Amniotic epithelial cell (primary cell): ENCODE results near the gene ZNF365.
"Not testable (repeated sequence)": the region's sequence is repeated elsewhere in the genome, so short reads cannot be mapped to it uniquely, and the experiment has no call there.

Experiments used
- DNase-seq: peaks from one replicate; pipeline ENCODE4 v3.0.0-alpha.2; 2010; ENCODE audit warnings: low read depth

ZNF365 gene, protein sequence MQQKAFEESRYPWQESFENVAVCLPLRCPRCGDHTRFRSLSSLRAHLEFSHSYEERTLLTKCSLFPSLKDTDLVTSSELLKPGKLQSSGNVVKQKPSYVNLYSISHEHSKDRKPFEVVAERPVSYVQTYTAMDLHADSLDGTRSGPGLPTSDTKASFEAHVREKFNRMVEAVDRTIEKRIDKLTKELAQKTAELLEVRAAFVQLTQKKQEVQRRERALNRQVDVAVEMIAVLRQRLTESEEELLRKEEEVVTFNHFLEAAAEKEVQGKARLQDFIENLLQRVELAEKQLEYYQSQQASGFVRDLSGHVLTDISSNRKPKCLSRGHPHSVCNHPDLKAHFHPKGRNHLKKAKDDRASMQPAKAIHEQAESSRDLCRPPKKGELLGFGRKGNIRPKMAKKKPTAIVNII

DNA sequence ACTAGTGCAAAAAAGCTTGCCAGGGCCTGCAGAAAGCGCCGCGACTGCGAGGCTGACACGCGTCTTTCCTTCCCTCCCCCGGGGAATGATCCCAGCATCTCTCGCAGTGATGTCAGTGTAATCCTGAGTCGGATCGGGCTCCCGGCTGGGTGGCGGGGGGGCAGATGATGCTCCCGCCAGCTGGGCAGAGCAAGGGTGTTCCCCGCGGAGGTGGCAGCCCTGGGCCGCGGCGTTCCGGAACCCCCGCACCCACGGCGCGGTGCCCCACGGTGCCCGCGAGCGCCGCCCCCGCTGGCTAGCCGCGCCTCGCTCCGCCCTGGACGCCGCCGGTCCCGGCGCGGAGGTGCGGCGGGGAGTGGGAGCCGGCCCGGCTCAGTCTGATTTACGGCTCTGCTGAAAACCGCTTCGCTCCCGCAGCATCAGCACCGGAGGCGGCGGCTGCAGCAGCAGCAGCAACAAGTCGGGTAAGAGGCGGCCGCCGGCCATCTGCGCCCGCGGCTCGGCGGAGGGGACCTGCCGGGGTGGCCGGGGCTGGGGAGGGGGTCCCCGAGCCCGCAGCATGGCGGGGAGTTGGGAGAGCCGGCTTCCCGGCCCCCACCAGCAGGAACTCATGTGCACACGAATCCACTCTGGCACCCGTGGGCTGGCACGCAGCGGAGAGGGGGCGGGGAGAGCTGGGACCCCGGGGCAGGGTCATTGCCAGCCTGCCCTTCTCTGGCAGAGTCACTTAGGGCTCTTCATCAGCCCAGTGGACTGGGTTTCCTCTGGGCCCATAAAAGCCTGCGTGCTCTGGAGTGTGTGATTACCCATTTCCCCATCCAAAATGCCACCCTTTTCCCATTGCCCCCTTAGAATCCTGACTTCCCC, at the start of gene ZNF365:
TSS of gene ZNF365 (plus strand) at position 375 of the 867 bp plus-strand sequence. CDS start 1,825 bp downstream, outside the sequence.
- DNase-seq = peak; percentile 34

DNA sequence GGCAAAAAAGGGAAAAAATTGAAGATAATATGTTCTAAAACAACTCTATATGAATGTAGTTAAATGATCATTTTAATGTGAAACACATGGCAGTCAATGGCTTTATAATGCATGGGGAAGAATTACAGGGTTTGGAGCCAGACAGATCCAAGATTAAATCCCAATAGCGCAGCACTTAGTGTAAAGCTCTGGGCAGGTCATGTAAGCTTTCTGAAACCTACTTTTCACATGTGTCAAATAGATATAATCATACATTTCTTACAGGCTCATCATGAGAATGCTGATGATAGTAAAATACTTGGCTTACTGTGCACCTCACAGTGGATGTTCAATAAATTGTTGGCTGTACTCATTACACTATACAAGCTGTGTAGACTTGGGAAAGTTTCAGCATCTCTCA, 48.0 kb upstream of the ZNF365 start:
- no peak for DNase-seq

DNA sequence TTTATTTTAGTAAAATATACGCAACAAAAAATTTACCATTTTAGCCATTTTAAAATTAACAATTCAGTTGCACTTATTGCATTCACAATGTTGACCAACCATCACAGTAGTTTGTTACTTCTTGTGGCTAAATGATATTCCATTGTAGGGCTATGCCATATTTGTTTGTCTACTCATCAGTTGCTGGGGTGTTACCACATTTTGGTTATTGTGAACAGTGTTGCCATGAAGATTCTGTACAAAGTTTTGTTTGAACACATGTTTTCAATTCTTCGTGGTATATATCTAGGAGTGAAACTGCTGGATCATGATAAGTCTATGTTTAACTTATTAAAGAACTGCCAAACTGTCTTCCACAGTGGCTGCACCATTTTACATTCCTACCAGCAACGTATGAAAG, 46.3 kb upstream of the ZNF365 start:
- no peak for DNase-seq

DNA sequence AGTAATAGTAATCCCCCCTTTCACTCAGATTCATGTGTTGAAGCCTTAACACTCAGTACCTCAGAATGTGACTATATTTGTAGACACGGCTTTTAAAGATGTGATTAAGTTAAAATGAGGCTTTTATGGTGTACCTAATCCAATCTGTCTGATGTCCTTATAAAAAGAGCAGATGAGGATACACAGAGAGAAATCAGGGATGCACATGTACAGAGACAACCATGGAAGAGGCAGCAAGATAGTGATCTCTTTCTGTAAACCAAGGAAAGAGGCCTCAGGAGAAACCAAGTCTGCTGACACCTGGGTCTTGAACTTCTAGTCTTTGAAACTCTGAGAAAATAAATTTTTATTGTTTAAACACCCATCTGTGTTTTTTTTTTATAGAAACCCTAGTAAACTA, 44.0 kb upstream of the ZNF365 start:
- DNase-seq = no peak

DNA sequence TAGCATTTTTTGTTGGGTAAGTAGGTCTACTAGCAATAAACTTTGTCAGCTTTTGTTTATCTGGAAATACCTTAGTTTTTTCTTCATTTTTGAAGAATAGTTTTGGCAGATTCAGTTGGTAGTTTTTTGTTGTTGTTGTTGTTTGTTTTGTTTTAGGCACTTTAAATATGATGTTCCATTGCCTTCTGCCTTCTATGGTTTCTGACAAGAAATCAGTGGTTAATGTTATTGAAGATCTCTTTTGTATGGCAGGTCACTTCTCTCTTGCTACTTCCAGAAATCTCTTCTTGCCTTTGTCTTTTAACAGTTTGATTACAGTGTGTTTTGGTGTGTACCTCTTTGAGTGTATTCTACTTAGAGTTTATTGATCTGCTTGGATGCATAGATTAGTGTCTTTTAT, 41.8 kb upstream of the ZNF365 start:
- no peak for DNase-seq

DNA sequence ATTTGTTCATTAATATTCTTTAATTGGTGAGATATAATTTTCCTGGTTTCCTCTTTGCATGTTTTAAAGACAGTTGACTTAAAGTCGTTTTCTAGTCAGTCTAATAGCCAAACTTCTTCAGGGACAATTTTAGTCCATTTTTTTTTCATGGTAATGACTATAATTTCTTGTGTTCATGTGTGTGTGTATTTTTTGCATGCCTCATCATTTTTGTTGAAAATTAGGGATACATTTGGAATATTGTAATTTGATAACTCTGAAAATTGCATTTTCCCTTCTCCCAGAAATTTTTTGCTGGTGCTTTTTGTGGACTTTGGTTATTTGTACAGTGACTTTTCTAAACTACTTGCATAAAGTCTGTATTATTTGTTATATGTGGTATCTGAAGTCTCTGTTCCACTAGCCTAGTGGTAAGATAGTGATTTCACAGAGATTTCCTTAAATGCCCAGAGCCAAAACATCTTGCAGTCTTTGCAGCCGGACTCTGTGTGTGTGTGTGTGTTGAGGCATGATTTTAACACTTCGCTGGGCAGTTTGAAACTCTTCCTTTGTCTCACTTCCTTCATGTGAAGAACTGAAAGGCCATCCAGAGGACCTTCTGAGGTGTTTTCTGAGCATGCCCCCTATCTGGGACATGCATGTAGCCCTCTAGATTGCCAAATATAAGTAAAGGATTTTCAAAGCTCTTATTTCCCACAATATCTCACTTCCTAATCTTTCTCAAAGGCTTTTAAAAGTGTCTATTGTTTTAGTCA, 40.9 kb upstream of the ZNF365 start:
- DNase-seq = no peak

DNA sequence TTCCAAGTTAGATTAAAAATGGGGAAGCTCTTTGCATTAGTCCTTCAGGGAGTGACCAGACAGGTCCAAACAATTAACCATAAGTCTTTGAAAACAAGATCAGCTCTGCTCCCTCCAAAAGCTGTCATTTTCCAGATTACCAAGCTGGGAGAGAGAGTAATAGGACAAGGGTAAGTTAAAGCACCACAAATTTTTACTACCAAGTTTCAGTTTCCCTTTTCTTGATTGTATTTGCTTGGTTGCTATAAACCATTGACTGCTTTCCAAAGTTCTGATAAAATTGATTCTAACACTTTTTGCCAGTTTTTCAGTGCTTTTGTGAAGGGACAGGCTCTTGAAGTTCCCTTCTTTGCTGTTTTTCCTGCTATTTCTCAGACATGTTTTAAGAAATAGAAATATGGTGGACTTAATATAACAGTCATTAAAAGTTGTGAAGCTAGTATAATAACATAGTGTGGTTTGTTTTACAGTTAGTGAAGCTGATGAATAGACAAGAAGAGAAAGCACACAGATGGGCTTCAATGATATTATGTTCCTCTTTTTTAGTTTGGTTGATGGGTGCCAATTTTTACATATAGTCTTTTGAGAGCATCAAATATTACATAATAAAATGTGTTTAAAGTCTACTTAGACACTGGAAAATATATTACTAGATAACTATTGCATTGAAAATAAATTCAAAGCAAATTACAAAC, 40.0 kb upstream of the ZNF365 start:
- no peak for DNase-seq

DNA sequence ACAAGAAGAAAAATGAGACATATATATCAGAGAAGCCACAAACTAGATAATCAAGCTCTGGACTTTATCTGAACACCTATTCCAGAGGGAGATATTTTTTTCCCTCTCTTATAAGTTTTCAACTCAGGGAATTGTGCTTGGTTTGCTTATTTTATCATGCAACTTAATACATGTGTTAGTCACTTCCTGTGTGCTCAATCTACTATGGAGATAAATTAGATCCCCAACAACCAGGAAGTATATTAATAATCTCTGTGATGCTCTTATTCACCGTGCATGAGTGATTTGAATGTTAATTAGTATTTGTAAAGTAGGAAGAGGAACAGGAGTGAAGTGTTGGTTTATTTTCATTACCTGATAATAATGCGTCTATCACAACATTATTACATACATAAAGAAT, 38.8 kb upstream of the ZNF365 start:
- DNase-seq = peak; percentile 5

DNA sequence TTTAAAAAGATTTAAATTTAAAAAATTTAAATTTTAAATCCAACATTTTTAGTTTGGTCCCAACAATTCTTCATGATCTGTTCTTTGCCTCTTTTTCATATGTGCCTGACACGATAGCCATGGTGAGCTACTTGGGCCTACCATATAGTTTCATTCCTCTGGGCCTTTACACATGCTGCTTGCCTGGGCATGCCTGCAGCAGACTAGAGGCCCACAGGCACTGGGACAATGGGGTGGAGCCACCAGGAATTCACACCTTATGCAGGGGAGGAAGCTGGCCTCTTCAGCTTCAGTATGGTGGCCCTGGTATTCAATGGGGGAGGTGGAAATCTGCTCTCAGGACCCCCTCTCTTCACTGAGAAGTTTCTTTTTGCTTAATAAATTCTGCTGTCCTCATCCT, 37.8 kb upstream of the ZNF365 start:
- DNase-seq = no peak

DNA sequence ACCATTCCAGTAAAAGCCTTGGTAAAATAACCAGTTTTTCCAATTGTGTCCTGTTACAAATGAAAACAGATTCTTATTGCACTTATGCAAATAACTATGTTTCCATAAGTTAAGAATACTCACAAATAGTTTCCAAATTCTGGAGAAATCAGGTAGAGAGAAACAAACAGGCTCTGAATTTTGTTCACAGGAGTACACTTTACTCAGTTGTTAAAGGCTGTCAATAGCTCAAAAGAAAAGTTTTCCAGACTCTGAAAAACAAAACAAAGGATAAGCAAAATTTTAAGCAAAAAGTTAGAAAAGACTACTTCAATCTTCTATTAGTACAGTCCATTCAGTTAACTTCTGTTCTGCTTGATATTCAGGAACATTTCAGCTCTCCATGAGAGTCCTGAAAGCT, 32.8 kb upstream of the ZNF365 start:
- DNase-seq = peak; percentile 3

DNA sequence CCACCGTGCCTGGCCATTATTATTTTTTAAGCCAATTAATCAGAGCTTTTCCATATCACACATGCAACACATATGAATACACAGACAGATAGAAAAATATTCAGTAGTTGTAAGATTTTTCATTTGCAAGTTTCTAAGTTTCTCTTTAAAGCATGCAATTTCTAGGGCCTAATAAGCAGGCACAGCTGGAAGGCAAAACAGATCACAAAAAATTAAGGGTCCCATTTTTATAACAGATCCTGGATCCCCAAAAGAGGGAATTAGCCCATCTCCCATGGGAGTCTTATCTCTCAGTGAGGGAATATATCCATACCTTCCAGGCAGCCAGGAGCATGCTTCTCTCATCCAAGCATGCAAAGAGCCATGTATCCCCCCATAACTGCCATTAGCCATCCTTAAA, 31.2 kb upstream of the ZNF365 start:
- DNase-seq = no peak

DNA sequence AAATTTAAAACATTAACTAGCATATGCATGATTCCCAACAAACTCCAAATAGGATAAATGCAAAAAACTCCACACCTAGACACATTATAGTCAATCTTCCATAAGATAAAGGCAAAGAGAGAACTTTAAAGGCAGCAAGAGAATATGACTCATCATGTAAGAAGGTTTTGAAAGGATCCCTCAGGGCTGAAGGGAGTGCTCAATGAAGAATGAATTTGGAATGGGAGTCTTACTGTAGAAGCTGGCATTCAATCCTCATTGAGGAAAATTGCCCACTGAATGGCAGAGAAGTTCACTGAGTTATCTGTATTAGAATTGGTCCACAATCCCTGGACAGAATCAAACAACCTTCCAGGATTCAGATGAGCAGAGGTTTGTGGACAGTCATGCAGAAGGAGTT, 26.1 kb upstream of the ZNF365 start:
- DNase-seq = no peak

DNA sequence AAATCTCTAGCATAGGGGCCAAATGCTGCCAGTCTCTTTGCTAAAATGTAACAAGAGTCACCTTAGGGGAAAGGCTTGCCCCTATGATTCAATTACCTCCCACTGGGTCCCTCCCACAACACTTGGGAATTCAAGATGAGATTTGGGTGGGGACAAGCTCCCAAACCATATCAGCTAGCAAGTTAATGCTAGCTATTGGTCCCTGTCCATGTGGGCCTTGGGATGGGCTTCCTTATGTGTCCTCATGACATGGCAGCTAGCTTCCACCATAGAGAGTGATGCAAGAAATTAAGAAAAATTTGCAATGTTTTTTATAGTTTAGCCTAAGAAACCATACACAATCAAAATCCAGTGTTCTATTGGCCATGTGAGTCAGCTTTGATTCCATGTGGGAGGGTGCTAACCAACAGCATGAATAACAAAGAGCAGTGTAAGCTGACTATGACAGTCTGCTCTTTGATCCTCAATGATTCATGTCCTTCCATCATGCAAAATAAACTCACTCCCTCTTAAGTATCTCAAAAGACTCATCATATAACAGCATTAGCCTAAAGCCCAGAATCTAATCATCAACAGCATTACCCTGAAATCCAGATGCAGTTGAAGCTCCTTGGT, 21.7 kb upstream of the ZNF365 start:
- DNase-seq = peak; percentile 57

DNA sequence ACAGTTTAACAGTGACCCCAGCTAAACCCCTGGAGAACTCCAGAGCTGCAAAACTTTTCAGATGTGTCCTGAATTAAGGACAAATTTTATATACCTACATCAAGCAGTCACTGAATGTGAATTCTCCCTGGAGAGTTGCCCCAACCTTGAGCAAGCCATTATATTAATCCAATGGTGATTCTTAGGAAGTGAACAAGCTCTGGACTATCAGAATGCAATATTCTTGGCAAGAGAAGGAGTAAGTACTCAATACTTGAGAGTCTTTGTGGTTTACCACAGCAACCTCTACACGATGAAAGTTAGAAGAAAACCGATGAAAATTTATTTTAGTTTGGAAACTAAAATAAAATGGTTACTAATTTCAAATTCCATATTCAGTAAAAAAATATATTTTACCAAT, 19.3 kb upstream of the ZNF365 start:
- peak; percentile 30 for DNase-seq

DNA sequence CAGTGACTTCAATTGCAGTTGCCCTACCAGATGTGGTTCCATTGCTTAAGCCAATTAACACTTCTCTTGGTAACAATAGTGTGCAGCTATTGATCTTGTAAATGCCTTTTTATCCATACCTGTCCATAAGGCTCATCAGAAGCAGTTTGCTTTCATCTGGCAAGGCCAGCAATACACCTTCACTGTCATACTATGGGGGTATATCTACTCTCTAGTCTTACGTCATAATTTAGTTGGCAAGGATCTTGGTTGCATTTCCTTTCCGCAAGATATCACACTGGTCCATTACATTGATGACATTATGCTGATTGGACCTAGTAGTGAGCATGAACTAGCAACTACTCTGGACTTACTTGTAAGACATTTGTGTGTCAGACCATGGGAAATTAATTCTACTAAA, 17.7 kb upstream of the ZNF365 start:
- no peak for DNase-seq

DNA sequence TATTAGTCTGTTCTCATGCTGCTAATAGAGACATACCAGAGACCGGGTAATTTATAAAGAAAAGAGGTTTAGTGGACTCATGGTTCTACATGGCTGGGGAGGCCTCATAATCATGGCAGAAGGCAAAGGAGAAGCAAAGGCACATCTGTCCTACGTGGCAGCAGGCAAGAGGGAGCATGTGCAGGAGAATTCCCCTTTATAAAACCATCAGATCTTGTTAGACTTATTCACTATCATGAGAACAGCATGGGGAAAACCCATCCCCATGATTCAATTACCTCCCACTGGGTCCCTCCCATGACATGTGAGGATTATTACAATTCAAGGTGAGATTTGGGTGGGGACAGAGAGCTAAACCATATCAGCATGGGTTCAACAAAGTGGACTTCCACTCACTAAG, 16.0 kb upstream of the ZNF365 start:
- DNase-seq = not testable (repeated sequence)

DNA sequence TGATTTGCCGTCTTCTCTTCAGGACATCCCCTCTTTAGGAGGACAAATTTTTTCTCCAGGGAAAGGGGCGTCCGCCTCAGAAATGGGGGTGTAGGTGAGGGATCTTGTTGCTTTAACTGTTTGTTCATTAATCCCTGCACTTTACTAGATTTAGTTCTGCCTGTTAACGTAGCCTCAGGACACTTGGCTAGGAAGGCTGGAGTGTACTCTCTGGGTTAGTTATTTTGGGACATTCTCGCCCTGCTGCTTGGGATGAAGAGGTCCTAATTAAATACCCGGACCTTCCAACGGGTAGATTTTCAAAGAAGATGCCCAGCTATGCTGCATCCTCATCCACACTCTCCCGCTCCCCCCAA, 552 bp upstream of the ZNF365 start:
- DNase-seq = no peak

DNA sequence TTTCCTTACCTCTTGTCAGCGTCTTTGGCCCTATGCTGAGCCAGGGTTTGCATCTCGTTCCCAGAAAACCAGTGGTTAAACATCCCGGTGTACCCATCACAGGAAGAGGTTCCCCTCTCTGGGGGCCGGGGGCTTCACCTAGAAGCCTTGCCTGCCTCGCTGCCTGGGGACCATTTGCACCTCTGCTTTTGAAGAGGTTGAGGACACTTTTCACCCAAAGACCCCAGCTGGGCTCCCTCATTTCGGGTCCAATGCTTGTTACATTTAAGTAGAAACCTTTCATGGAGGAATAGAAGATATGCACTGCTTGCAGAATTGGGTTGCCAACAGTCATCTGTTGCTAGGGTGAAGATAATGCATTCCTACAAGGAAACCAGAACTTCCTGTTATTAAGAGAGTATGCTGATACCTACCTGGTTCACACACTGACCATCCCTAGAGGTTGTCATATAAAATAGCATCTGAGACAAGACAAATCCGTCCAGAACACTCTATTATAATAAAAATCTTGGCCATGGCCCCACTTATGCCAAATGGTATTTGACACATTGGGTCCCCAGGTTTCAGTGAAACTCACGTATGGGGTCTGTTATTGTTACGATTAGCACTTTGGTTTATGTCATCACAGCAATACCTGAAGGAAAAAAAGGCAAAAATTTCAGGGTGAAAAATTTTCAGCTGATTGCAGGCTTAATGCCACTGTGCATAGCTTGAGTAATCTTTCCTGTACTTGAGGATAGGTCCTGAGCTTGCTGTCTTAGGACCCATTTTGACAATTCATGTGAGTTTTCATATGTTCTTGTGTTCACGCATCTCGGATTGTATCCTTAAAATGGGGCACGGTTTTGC, 917 bp downstream of the ZNF365 start:
- peak; percentile 32 for DNase-seq

DNA sequence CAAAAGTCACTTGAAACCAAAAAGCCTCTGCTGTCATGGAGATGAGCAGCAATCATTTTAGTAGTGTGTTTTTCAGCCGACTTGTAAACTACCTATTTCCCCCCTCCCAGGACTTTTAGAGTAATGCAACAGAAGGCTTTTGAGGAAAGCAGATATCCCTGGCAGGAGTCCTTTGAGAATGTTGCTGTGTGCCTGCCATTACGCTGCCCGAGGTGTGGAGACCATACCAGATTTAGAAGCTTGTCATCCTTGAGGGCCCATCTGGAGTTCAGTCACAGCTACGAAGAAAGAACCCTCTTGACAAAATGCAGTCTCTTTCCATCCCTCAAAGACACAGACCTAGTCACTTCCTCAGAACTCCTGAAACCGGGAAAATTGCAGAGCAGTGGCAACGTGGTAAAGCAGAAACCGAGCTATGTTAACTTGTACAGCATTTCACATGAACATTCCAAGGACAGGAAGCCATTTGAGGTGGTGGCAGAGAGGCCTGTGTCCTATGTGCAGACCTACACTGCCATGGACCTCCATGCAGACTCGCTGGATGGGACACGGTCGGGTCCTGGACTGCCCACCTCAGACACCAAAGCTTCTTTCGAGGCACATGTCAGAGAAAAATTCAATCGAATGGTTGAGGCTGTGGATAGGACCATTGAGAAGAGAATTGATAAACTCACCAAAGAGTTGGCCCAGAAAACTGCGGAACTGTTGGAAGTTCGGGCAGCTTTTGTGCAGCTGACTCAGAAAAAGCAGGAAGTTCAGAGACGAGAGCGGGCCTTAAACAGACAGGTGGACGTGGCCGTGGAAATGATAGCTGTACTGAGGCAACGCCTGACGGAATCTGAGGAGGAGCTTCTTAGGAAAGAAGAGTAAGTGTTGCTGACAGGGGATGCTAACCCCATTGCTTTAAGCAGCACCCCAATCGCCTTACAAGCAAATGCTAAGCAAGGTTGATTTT, 2.2 kb downstream of the ZNF365 start:
- no peak for DNase-seq
